ENCODE data around the gene PHF21B. TPM values are rescaled to one million over a fixed set of nuclear protein-coding genes. Genes with fewer than 3 reads are reported as not detected.
"Not testable (repeated sequence)": the region's sequence is repeated elsewhere in the genome, so short reads cannot be mapped to it uniquely, and the experiment has no call there.

The PHF21B gene
- total RNA-seq, 1 experiment from 2014 or later = 4.5 TPM

DNA sequence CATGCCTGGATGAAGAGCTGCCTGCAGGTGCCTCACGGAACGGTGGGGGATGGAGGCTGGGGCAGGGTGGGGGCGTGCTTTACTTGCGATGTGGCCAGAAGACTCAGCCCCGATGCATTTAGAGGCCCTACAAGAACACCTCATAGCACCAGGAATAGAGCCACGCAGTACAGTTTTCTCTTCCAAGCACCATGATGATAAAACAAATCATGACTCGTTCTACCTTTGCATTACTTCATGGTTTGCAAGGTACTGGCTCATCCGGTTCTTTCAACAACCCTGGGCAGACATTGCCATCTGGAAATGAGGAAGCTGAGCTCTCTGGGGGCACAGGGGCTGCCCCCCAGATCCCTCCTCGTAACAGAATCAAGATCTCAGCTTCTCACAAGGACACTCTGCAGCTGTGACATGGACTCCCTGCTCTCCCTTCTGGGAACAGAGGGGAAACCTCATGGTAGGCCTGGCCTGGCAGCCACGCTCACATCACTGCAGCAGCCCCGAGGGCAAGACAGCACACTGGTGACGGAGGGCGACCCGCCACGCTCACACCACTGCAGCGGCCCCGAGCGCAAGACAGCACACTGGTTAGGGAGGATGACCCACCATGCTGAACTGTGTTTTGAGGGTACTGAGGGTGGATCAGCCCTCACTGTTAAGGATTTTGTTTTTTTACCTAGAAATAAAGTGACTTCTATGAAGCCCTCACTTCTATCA, 46.9 kb downstream of the PHF21B start:
- no peaks in the 10 kb centered on the region for H3K9me3 ChIP-seq (ENCODE audit: control insufficient read depth, insufficient read depth, low read depth, low read length)
- no peak overlapping the region for H3K4me3 ChIP-seq (ENCODE audit: low read depth in 2 of 2, low read length in 2 of 2)
- no TSS peak for BruUV-seq (replicated peaks)
- no peaks in the 10 kb centered on the region for H3K4me1 ChIP-seq (ENCODE audit: control insufficient read depth, insufficient read depth, low read length)
- no peak overlapping the region for H3K27ac ChIP-seq (ENCODE audit: low read length)
- ChIA-PET CTCF (no interaction called here), POLR2A (no interaction called here)
- TF ChIP-seq, protein P1, sequence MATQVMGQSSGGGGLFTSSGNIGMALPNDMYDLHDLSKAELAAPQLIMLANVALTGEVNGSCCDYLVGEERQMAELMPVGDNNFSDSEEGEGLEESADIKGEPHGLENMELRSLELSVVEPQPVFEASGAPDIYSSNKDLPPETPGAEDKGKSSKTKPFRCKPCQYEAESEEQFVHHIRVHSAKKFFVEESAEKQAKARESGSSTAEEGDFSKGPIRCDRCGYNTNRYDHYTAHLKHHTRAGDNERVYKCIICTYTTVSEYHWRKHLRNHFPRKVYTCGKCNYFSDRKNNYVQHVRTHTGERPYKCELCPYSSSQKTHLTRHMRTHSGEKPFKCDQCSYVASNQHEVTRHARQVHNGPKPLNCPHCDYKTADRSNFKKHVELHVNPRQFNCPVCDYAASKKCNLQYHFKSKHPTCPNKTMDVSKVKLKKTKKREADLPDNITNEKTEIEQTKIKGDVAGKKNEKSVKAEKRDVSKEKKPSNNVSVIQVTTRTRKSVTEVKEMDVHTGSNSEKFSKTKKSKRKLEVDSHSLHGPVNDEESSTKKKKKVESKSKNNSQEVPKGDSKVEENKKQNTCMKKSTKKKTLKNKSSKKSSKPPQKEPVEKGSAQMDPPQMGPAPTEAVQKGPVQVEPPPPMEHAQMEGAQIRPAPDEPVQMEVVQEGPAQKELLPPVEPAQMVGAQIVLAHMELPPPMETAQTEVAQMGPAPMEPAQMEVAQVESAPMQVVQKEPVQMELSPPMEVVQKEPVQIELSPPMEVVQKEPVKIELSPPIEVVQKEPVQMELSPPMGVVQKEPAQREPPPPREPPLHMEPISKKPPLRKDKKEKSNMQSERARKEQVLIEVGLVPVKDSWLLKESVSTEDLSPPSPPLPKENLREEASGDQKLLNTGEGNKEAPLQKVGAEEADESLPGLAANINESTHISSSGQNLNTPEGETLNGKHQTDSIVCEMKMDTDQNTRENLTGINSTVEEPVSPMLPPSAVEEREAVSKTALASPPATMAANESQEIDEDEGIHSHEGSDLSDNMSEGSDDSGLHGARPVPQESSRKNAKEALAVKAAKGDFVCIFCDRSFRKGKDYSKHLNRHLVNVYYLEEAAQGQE (IDR thresholded peaks at IDR 0.05; ENCODE audit: insufficient read depth in 1 of 2, low read depth in 2 of 2, low read length in 1 of 2) = no peak
- TF ChIP-seq, protein P2, sequence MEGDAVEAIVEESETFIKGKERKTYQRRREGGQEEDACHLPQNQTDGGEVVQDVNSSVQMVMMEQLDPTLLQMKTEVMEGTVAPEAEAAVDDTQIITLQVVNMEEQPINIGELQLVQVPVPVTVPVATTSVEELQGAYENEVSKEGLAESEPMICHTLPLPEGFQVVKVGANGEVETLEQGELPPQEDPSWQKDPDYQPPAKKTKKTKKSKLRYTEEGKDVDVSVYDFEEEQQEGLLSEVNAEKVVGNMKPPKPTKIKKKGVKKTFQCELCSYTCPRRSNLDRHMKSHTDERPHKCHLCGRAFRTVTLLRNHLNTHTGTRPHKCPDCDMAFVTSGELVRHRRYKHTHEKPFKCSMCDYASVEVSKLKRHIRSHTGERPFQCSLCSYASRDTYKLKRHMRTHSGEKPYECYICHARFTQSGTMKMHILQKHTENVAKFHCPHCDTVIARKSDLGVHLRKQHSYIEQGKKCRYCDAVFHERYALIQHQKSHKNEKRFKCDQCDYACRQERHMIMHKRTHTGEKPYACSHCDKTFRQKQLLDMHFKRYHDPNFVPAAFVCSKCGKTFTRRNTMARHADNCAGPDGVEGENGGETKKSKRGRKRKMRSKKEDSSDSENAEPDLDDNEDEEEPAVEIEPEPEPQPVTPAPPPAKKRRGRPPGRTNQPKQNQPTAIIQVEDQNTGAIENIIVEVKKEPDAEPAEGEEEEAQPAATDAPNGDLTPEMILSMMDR (IDR thresholded peaks at IDR 0.05) = no peak
- TF ChIP-seq TCF7L2 (IDR thresholded peaks at IDR 0.05; ENCODE audit: low read depth, low read length) = no peak
- in situ Hi-C loops (cut with HindIII; ENCODE audit: low pct_unique_long_range_greater_than_20kb, low sequenced_read_pairs) = no loop called here
- no peaks in the 10 kb centered on the region for H3K36me3 ChIP-seq (ENCODE audit: control insufficient read depth, insufficient read depth, low read length)
- DNase-seq (ENCODE audit: low read depth, low spot score) = no peak
- intact Hi-C loops (cut with micrococcal nuclease; ENCODE audit: unreplicated experiment) = loop anchor here (10.0 kb wide), 1 partner anchor 138 kb away; no protein-coding TSS in a partner anchor
- no peak for ATAC-seq
- H3K27me3 ChIP-seq (ENCODE audit: control insufficient read depth, insufficient read depth, low read length) = no peaks in the 10 kb centered on the region

DNA sequence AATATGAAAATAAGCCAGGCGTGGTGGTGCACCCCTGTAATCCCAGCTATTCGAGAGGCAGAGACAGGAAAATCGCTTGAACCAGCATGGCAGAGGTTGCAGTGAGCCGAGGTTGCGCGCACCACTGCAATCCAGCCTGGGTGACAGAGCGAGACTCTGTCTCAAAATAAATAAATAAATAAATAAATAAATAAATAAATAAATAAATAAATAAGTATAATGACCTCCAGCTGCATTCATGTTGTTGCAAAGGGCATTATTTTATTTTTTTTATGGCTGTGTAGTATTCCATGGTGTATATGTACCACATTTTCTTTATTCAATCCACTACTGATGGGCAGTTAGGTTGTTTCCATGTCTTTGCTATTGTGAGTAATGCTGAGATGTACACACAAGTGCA, 48.1 kb downstream of the PHF21B start:
- BruUV-seq (replicated peaks); CTCF ChIA-PET; H3K27ac ChIP-seq (ENCODE audit: low read length); H3K9me3 ChIP-seq (ENCODE audit: control insufficient read depth, insufficient read depth, low read depth, low read length); POLR2A ChIA-PET; H3K27me3 ChIP-seq (ENCODE audit: control insufficient read depth, insufficient read depth, low read length); H3K36me3 ChIP-seq (ENCODE audit: control insufficient read depth, insufficient read depth, low read length); ATAC-seq; H3K4me3 ChIP-seq (ENCODE audit: low read depth in 2 of 2, low read length in 2 of 2); in situ Hi-C loops (cut with HindIII; ENCODE audit: low pct_unique_long_range_greater_than_20kb, low sequenced_read_pairs); DNase-seq (ENCODE audit: low read depth, low spot score); H3K4me1 ChIP-seq (ENCODE audit: control insufficient read depth, insufficient read depth, low read length): not testable (repeated sequence)
- intact Hi-C loops (cut with micrococcal nuclease; ENCODE audit: unreplicated experiment) = loop anchor here (10.0 kb wide), 1 partner anchor 137 kb away; no protein-coding TSS in a partner anchor

DNA sequence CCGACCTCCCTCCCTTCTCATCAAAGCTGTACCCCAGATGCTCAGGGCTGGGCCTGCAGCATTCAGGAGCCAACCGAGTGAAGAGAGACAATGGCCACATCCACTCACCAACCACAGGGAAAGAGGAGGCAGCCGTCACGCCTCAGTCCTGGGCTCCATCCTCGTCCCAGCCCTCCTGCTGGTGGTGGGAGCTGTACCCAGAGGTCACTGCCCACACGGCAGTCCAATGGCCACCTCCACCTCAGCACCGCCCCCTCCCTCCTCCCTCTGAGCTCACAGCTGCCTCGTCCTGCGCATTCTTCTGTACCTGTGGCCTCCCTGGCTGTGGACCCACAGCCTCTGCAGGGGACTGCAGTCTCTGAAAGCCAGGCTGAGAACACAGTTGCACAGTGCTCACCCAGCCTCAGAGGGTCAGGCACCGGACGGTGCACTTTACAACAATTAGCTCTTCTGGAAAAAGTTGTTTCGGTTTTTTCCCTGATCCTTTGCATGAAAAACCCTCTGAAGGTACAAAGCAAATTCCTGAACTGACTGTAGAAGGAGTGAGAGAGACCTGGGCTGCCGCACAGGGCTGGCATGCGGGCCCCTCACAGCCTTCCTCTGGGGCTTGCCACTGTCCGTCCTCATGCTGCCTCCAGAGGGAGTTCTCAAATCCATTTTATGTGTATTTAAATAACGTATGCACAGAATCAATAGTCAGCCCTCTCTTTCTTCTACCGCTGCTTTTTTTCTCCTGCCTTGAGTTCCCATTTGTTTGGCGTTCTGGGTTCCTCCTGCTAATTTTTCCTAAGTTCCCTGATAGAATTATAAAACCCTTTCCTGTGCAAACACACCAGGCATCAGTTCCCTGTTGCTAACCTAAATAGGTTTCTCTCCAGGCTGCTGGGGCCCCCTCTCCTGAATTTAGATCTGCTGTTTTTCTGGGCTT, 52.7 kb downstream of the PHF21B start:
- Histone ChIP-seq H3K36me3 (ENCODE audit: control insufficient read depth, insufficient read depth, low read length) (no peaks in the 10 kb centered on the region), H3K4me3 (ENCODE audit: low read depth in 2 of 2, low read length in 2 of 2) (no peak overlapping the region), H3K27ac (ENCODE audit: low read length) (no peak overlapping the region), H3K4me1 (ENCODE audit: control insufficient read depth, insufficient read depth, low read length) (no peaks in the 10 kb centered on the region), H3K27me3 (ENCODE audit: control insufficient read depth, insufficient read depth, low read length) (no peaks in the 10 kb centered on the region), H3K9me3 (ENCODE audit: control insufficient read depth, insufficient read depth, low read depth, low read length) (no peaks in the 10 kb centered on the region)
- TF ChIP-seq SIN3A (IDR thresholded peaks at IDR 0.05; ENCODE audit: borderline replicate concordance, insufficient read depth, low read depth, low read length) (no peak), POLR2AphosphoS5 (IDR thresholded peaks at IDR 0.05; ENCODE audit: low read depth, low read length) (no peak), TCF7L2 (IDR thresholded peaks at IDR 0.05; ENCODE audit: low read depth, low read length) (no peak)
- TF ChIP-seq, protein P2 (IDR thresholded peaks at IDR 0.05) = no peak
- TF ChIP-seq, protein P1 (IDR thresholded peaks at IDR 0.05; ENCODE audit: insufficient read depth in 1 of 2, low read depth in 2 of 2, low read length in 1 of 2) = no peak
- BruUV-seq (replicated peaks) = no TSS peak
- intact Hi-C loops (cut with micrococcal nuclease; ENCODE audit: unreplicated experiment) (no loop called here), in situ Hi-C loops (cut with HindIII; ENCODE audit: low pct_unique_long_range_greater_than_20kb, low sequenced_read_pairs) (no loop called here)
- CTCF ChIA-PET = interaction anchor here (0.6 to 0.9 kb wide), 3 partner anchors 12 to 136 kb away, joined by 3 to 5 read pairs (median 4); no protein-coding TSS in a partner anchor
- DNase-seq (ENCODE audit: low read depth, low spot score) (no peak), ATAC-seq (no peak)
- POLR2A ChIA-PET = no interaction called here
